Measurements from ENCODE around the gene CTTNBP2NL. TPM values are rescaled to one million over a fixed set of nuclear protein-coding genes. Genes with fewer than 3 reads are reported as not detected.
"Not testable (repeated sequence)": the region's sequence is repeated elsewhere in the genome, so short reads cannot be mapped to it uniquely, and the experiment has no call there.

CTTNBP2NL gene
- total RNA-seq, 1 donor from 2014 or later, result 39.0 TPM

- no peak overlapping the region for H3K4me3 Mint-ChIP-seq
- no peaks in the 10 kb centered on the region for H3K36me3 Mint-ChIP-seq (ENCODE audit: low read depth)
- no peak for DNase-seq (ENCODE audit: low read depth, low spot score)
- no peak for TF ChIP-seq CTCF (conservative IDR thresholded peaks at IDR 0.05)
- H3K4me1 Mint-ChIP-seq, result peaks cover 7% of the 10 kb centered on the region
- no peaks in the 10 kb centered on the region for H3K9me3 Mint-ChIP-seq
- no peak overlapping the region for H3K27ac Mint-ChIP-seq (ENCODE audit: unreplicated experiment)
- H3K27me3 Mint-ChIP-seq (ENCODE audit: low read depth), result no peaks in the 10 kb centered on the region
These were observed 13.4 kb downstream of the CTTNBP2NL start for GRCh38 chr1:112409414-112409813.

- TF ChIP-seq CTCF (conservative IDR thresholded peaks at IDR 0.05), result no peak
- peaks cover 5% of the 10 kb centered on the region for H3K4me1 Mint-ChIP-seq
- H3K4me3 Mint-ChIP-seq, result no peak overlapping the region
- no peak overlapping the region for H3K27ac Mint-ChIP-seq (ENCODE audit: unreplicated experiment)
- DNase-seq (ENCODE audit: low read depth, low spot score), result no peak
- no peaks in the 10 kb centered on the region for H3K27me3 Mint-ChIP-seq (ENCODE audit: low read depth)
- peaks cover 2% of the 10 kb centered on the region for H3K36me3 Mint-ChIP-seq (ENCODE audit: low read depth)
- no peaks in the 10 kb centered on the region for H3K9me3 Mint-ChIP-seq
These were observed 14.7 kb downstream of the CTTNBP2NL start for GRCh38 chr1:112410673-112411072.

GRCh38 chr1:112417271-112417670 lies 21.3 kb downstream of the CTTNBP2NL start:
- TF ChIP-seq CTCF (conservative IDR thresholded peaks at IDR 0.05), result no peak
- Mint-ChIP-seq H3K36me3 (ENCODE audit: low read depth) (peaks cover 6% of the 10 kb centered on the region), H3K4me3 (no peak overlapping the region), H3K27ac (ENCODE audit: unreplicated experiment) (no peak overlapping the region), H3K27me3 (ENCODE audit: low read depth) (no peaks in the 10 kb centered on the region), H3K9me3 (no peaks in the 10 kb centered on the region), H3K4me1 (no peaks in the 10 kb centered on the region)
- no peak for DNase-seq (ENCODE audit: low read depth, low spot score)

GRCh38 chr1:112418099-112418892 lies 22.3 kb downstream of the CTTNBP2NL start:
- Mint-ChIP-seq H3K4me3 (no peak overlapping the region), H3K27me3 (ENCODE audit: low read depth) (no peaks in the 10 kb centered on the region), H3K27ac (ENCODE audit: unreplicated experiment) (no peak overlapping the region), H3K36me3 (ENCODE audit: low read depth) (peaks cover 6% of the 10 kb centered on the region), H3K4me1 (no peaks in the 10 kb centered on the region), H3K9me3 (no peaks in the 10 kb centered on the region)
- TF ChIP-seq CTCF (conservative IDR thresholded peaks at IDR 0.05), result no peak
- no peak for DNase-seq (ENCODE audit: low read depth, low spot score)

GRCh38 chr1:112423207-112423606 lies 27.2 kb downstream of the CTTNBP2NL start:
- Mint-ChIP-seq H3K27ac (ENCODE audit: unreplicated experiment) (no peak overlapping the region), H3K4me3 (no peak overlapping the region), H3K27me3 (ENCODE audit: low read depth) (no peaks in the 10 kb centered on the region), H3K36me3 (ENCODE audit: low read depth) (peaks cover 4% of the 10 kb centered on the region), H3K9me3 (no peaks in the 10 kb centered on the region), H3K4me1 (no peaks in the 10 kb centered on the region)
- no peak for TF ChIP-seq CTCF (conservative IDR thresholded peaks at IDR 0.05)
- no peak for DNase-seq (ENCODE audit: low read depth, low spot score)

GRCh38 chr1:112423666-112424065 lies 27.7 kb downstream of the CTTNBP2NL start:
- H3K4me3 Mint-ChIP-seq; H3K9me3 Mint-ChIP-seq; H3K4me1 Mint-ChIP-seq; H3K27me3 Mint-ChIP-seq (ENCODE audit: low read depth); DNase-seq (ENCODE audit: low read depth, low spot score); H3K36me3 Mint-ChIP-seq (ENCODE audit: low read depth); H3K27ac Mint-ChIP-seq (ENCODE audit: unreplicated experiment): not testable (repeated sequence)
